SK-N-SH (cell line): Measurements from ENCODE around the gene BLID. TPM values are rescaled to one million over a fixed set of nuclear protein-coding genes. Genes with fewer than 3 reads are reported as not detected.

Experiments used
- CTCF ChIA-PET: fragments of 300-600, 350-600 bp; formaldehyde crosslinking; extraction: SDS; loops from one replicate; lab custom pipeline; 2021; lab: Yijun Ruan, JAX
- POLR2A ChIA-PET: fragments of 350-600 bp; sonication (Branson Sonifier 250); formaldehyde crosslinking; extraction: SDS; loops from one replicate; lab custom pipeline; 2020; ENCODE audit warnings: antibody characterized with exemption, inconsistent platforms; lab: Yijun Ruan, JAX
- DNase-seq: peaks from one replicate; pipeline ENCODE4 v3.0.0; 2012
- H2AFZ ChIP-seq: fragments of 200-600 bp; sonication (generic); 2 replicates; pipeline ENCODE4 v1.8.1; 2016; ENCODE audit warnings: antibody characterized with exemption, mild to moderate bottlenecking, low read depth
- H3F3A ChIP-seq: fragments of 200-600 bp; sonication (generic); replicated peaks from 2 replicates; pipeline ENCODE3; 2016; ENCODE audit warnings: antibody characterized with exemption, mild to moderate bottlenecking; ENCODE audit not compliant: insufficient read depth
- H3K27ac ChIP-seq, 2 experiments: fragments of 200-500 bp in 1 of 2; fragments of 200-600 bp in 1 of 2; sonication (Bioruptor generic) in 1 of 2; sonication (generic), shearing (Covaris generic) in 1 of 2; 2 replicates each; pipeline versions ENCODE4 v1.5.1 to v1.6.1; 2014 to 2016; ENCODE audit warnings: low read depth in 2 of 2, inconsistent platforms in 1 of 2, low read length in 1 of 2, mild to moderate bottlenecking in 1 of 2, mixed read lengths in 1 of 2
- H3K27me3 ChIP-seq: fragments of 200-600 bp; sonication (generic), shearing (Covaris generic); 2 replicates; pipeline ENCODE4 v1.6.1; 2016; ENCODE audit warnings: mixed run types; ENCODE audit not compliant: insufficient read depth
- H3K36me3 ChIP-seq, 2 experiments: fragments of 200-500 bp in 1 of 2; fragments of 200-600 bp in 1 of 2; sonication (Bioruptor generic) in 1 of 2; sonication (generic) in 1 of 2; replicated peaks in 1 of 2; 2 replicates each; pipeline versions ENCODE3 to v1.5.1; 2014 to 2016; ENCODE audit warnings: low read length in 1 of 2, mild to moderate bottlenecking in 1 of 2; ENCODE audit not compliant: insufficient read depth in 2 of 2, control insufficient read depth in 1 of 2
- H3K4me1 ChIP-seq, 2 experiments: fragments of 200-500 bp in 1 of 2; fragments of 200-600 bp in 1 of 2; sonication (Bioruptor generic) in 1 of 2; sonication (generic), shearing (Covaris generic) in 1 of 2; 2 replicates each; pipeline versions ENCODE4 v1.5.1 to v1.6.1; 2014 to 2016; ENCODE audit warnings: low read depth in 1 of 2, low read length in 1 of 2, mixed run types in 1 of 2; ENCODE audit not compliant: insufficient read depth in 2 of 2, control insufficient read depth in 1 of 2
- H3K4me2 ChIP-seq: fragments of 200-600 bp; sonication (generic), shearing (Covaris generic); 2 replicates; pipeline ENCODE4 v1.6.1; 2017; ENCODE audit warnings: mixed run types
- H3K4me3 ChIP-seq, 2 experiments: fragments of 200-500 bp in 1 of 2; fragments of 200-600 bp in 1 of 2; sonication (Bioruptor generic) in 1 of 2; sonication (generic), shearing (Covaris generic) in 1 of 2; 2 replicates each; pipeline versions ENCODE4 v1.5.1 to v1.8.1; 2014 to 2016; ENCODE audit warnings: low read depth in 2 of 2, inconsistent platforms in 1 of 2, low read length in 1 of 2, mild to moderate bottlenecking in 1 of 2, mixed read lengths in 1 of 2, moderate library complexity in 1 of 2
- H3K79me2 ChIP-seq: fragments of 200-600 bp; sonication (generic); 2 replicates; pipeline ENCODE4 v1.8.1; 2017; ENCODE audit warnings: mild to moderate bottlenecking; ENCODE audit not compliant: insufficient read depth
- H3K9ac ChIP-seq: fragments of 200-600 bp; sonication (generic); 2 replicates; pipeline ENCODE4 v1.6.1; 2017; ENCODE audit warnings: mixed run types
- H3K9me2 ChIP-seq: fragments of 200-600 bp; sonication (generic); 2 replicates; pipeline ENCODE4 v1.6.1; 2017; ENCODE audit warnings: mixed run types
- H3K9me3 ChIP-seq: fragments of 200-600 bp; sonication (generic); 2 replicates; pipeline ENCODE4 v1.6.1; 2017; ENCODE audit warnings: mixed run types, mild to moderate bottlenecking, moderate library complexity
- H4K20me1 ChIP-seq: fragments of 200-600 bp; sonication (generic); 2 replicates; pipeline ENCODE4 v1.6.1; 2017; ENCODE audit warnings: mild to moderate bottlenecking, mixed run types; ENCODE audit not compliant: insufficient read depth
- EP300 ChIP-seq, 2 experiments: IDR thresholded peaks; 2 replicates each; pipeline versions ENCODE4 v1.4.0 to v1.6.1; 2012; ENCODE audit warnings: borderline replicate concordance in 1 of 2, low read depth in 1 of 2, low read length in 1 of 2
- EZH2phosphoT487 ChIP-seq: fragments of 200-600 bp; sonication (generic); IDR thresholded peaks from 2 replicates; pipeline ENCODE4 v1.6.1; 2017; ENCODE audit warnings: low read depth, mixed run types, mild to moderate bottlenecking, antibody characterized with exemption, moderate library complexity, borderline replicate concordance
- FOSL2 ChIP-seq: IDR thresholded peaks from 2 replicates; pipeline ENCODE4 v1.4.0; 2012; ENCODE audit warnings: low read depth, mild to moderate bottlenecking, moderate library complexity, borderline replicate concordance
- FOXJ3 ChIP-seq: sonication (generic); formaldehyde crosslinking; IDR thresholded peaks from 2 replicates; pipeline ENCODE4 v1.5.1; 2020; ENCODE audit warnings: mild to moderate bottlenecking, missing genetic modification reagents
- FOXM1 ChIP-seq: IDR thresholded peaks from 2 replicates; pipeline ENCODE4 v1.4.0; 2012; ENCODE audit warnings: low read depth, mild to moderate bottlenecking
- JUND ChIP-seq: IDR thresholded peaks from 2 replicates; pipeline ENCODE4 v1.4.0; 2012
- MEF2A ChIP-seq: IDR thresholded peaks from 2 replicates; pipeline ENCODE4 v1.4.0; 2012; ENCODE audit warnings: low read depth, borderline replicate concordance
- NRF1 ChIP-seq: IDR thresholded peaks from 2 replicates; pipeline ENCODE4 v1.6.1; 2012; ENCODE audit warnings: low read depth, mild to moderate bottlenecking, low read length
- RAD21 ChIP-seq: IDR thresholded peaks from 2 replicates; pipeline ENCODE4 v1.6.1; 2012; ENCODE audit warnings: mild to moderate bottlenecking, low read length
- RFX5 ChIP-seq: IDR thresholded peaks from 2 replicates; pipeline ENCODE4 v1.6.1; 2012; ENCODE audit warnings: mild to moderate bottlenecking, improper control_type of control experiment, low read length
- TAF1 ChIP-seq: IDR thresholded peaks from 2 replicates; pipeline ENCODE4 v1.6.1; 2012; ENCODE audit warnings: low read depth, mild to moderate bottlenecking, low read length, moderate library complexity, borderline replicate concordance
- TCF12 ChIP-seq: IDR thresholded peaks from 2 replicates; pipeline ENCODE4 v1.4.0; 2012
- WGBS: methylation state at CpG from one replicate; pipeline ENCODE4 v1.1.6; 2017; ENCODE audit warnings: low lambda C conversion rate; 5-methylcytosine and 5-hydroxymethylcytosine counted together
- polyA plus RNA-seq, 3 experiments: library from polyadenylated mRNA; depleted of rRNA; stranded (reverse); fragments of >200 nt; gene quantifications; 2 replicates each; pipeline ENCODE4 v1.2.3, GENCODE V29; 2012
- TF ChIP-seq, protein P1 (sequence below): IDR thresholded peaks from 2 replicates; pipeline ENCODE4 v1.4.0; 2012; ENCODE audit warnings: low read depth, borderline replicate concordance
- TF ChIP-seq, protein P2 (sequence below): IDR thresholded peaks from 2 replicates; pipeline ENCODE4 v1.6.1; 2012; ENCODE audit warnings: mild to moderate bottlenecking, low read depth, low read length, moderate library complexity

BLID gene
- polyA plus RNA-seq, 1 of the 3 experiments (the other 2 are of a cell fraction), result not detected

DNA sequence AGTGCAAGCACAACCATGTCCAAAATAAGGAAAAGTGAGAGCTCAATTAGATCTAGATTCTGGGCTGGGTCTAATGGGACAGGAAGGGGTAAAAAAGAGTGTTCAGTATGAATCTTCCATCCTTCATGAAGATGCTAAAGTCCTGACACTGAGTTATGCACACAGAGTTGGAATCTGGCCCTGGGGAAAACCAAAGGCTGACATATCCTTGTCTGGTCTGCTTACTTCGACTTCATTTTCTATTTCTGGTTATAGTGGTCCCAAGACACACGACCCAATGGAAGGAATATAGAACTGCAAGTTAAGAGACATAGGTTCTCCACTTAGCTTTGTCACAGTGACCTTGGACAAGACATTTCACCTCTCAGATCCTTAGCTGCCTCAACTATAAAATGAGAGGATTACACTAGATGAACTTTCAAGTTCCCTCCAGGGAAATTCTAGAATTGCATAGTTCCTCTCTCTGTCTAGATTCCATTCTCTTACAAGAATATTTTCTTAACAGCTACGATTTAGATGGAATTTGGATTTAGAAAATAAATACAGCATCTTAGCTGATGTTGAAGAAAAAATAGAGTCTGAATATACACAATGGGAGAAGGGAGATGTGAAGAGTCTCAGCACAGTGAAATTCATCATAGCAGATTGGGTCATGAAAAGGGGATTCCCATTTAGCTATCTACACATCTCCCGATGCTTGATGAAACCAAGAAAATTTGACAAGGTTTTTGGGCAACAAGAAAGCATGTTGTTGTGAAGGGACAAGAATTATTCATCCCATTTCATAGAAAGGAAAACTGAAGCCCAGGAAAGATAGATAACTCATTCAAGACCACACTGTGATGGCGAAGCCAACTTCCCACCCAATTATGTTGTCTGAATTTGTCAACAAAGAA, 3.3 kb downstream of the BLID start:
- Histone ChIP-seq H3K36me3 (peaks cover 7 to 89% of the 10 kb centered on the region in 2 experiments), H4K20me1 (peaks cover 93% of the 10 kb centered on the region), H3K9me2 (no peaks in the 10 kb centered on the region), H3K79me2 (peaks cover 100% of the 10 kb centered on the region), H3K9ac (no peak overlapping the region), H3K4me1 (peaks cover 0 to 32% of the 10 kb centered on the region in 2 experiments; a peak in 3 of 4 replicates), H3K27ac (peak overlapping the region in 1 of 2 experiments; percentile 39; a peak in 1 of 4 replicates), H3K4me3 (no peak overlapping the region), H3F3A (peaks cover 72% of the 10 kb centered on the region), H2AFZ (no peak overlapping the region), H3K9me3 (no peaks in the 10 kb centered on the region), H3K27me3 (no peaks in the 10 kb centered on the region), H3K4me2 (no peak overlapping the region)
- TF ChIP-seq FOXJ3 (no peak), MEF2A (no peak), RFX5 (no peak), FOXM1 (no peak), RAD21 (no peak), TAF1 (no peak), EP300 (IDR thresholded peaks at IDR 0.05; ENCODE audit: borderline replicate concordance in 1 of 2, low read depth in 1 of 2, low read length in 1 of 2) (no peak), FOSL2 (no peak), JUND (no peak), EZH2phosphoT487 (no peak), NRF1 (no peak), TCF12 (no peak)
- TF ChIP-seq, protein P1, sequence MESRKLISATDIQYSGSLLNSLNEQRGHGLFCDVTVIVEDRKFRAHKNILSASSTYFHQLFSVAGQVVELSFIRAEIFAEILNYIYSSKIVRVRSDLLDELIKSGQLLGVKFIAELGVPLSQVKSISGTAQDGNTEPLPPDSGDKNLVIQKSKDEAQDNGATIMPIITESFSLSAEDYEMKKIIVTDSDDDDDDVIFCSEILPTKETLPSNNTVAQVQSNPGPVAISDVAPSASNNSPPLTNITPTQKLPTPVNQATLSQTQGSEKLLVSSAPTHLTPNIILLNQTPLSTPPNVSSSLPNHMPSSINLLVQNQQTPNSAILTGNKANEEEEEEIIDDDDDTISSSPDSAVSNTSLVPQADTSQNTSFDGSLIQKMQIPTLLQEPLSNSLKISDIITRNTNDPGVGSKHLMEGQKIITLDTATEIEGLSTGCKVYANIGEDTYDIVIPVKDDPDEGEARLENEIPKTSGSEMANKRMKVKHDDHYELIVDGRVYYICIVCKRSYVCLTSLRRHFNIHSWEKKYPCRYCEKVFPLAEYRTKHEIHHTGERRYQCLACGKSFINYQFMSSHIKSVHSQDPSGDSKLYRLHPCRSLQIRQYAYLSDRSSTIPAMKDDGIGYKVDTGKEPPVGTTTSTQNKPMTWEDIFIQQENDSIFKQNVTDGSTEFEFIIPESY, result no peak
- TF ChIP-seq, protein P2, sequence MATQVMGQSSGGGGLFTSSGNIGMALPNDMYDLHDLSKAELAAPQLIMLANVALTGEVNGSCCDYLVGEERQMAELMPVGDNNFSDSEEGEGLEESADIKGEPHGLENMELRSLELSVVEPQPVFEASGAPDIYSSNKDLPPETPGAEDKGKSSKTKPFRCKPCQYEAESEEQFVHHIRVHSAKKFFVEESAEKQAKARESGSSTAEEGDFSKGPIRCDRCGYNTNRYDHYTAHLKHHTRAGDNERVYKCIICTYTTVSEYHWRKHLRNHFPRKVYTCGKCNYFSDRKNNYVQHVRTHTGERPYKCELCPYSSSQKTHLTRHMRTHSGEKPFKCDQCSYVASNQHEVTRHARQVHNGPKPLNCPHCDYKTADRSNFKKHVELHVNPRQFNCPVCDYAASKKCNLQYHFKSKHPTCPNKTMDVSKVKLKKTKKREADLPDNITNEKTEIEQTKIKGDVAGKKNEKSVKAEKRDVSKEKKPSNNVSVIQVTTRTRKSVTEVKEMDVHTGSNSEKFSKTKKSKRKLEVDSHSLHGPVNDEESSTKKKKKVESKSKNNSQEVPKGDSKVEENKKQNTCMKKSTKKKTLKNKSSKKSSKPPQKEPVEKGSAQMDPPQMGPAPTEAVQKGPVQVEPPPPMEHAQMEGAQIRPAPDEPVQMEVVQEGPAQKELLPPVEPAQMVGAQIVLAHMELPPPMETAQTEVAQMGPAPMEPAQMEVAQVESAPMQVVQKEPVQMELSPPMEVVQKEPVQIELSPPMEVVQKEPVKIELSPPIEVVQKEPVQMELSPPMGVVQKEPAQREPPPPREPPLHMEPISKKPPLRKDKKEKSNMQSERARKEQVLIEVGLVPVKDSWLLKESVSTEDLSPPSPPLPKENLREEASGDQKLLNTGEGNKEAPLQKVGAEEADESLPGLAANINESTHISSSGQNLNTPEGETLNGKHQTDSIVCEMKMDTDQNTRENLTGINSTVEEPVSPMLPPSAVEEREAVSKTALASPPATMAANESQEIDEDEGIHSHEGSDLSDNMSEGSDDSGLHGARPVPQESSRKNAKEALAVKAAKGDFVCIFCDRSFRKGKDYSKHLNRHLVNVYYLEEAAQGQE, result no peak
- CTCF ChIA-PET, result interaction anchor here (0.8 to 1.5 kb wide), 3 partner anchors 11 to 457 kb away, joined by 3 to 4 read pairs (median 4); no protein-coding TSS in a partner anchor
- no peak for DNase-seq
- POLR2A ChIA-PET, result no interaction called here
- WGBS, result 82% methylated on average over 5 of the region's 5 CpGs
